Stimulated activated CD4-positive, alpha-beta T cell treated with anti-CD3 and anti-CD28 coated beads, Interleukin-4, amount 100 ng/mL, for 48 hours (primary cell): ENCODE measurements around the gene ACOX3.

Experiments
- DNase-seq, 2 donors: peaks; one replicate each; pipeline ENCODE4 v3.0.0-alpha.2; 2020; ENCODE audit warnings: low read depth in 2 of 2

Gene ACOX3

DNA sequence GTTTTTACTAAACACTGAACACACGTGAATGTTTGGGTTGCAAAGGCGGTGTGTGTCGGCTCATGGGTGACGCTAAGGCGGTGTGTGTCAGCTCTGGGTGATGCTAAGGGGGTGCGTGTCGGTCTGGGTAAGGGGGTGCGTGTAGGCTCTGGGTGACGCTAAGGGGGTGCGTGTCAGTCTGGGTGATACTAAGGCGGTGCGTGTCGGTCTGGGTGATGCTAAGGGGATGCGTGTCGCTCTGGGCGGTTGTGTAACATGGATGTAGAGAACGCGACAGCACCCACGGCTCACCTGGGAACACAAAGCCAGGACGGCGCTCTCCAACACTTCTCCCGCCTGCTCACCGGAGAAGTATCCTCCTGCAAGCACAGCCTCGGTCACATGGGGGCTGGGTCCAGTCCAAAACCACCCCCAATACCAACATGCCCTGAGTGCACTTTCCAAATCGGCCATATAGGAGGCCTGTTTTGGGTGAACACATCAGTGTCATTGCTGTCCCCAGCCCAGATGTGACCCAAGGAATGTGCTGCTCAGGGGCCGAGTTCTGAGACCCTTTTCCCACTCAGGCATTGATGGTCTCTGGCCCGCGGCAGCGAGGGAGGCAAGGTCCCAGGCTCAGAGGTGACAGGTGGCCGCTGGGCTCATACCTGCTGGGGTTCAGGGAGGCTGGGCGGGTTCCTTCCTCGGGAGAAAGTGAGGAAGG, 67.1 kb downstream of the ACOX3 start:
- DNase-seq = no peak

DNA sequence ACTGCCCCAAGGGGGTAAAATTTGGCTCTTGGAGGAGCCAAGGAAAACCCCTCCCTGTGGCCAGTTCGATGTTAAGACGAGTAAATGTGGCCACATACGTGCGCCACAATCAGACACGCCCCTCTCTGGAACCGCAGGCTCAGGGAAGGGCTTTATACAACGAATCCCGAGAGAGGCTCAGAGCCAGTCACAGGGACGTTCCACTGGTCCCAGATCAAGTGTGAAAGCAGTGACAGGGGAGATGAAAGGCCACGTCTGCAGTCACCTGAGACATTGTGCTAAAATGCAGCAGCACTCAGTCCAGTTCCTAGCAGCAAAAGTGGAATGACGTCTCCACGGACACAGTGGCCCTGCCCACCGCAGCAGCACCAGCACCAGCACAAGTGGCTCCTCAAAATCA, 68.0 kb downstream of the ACOX3 start:
- no peak for DNase-seq

DNA sequence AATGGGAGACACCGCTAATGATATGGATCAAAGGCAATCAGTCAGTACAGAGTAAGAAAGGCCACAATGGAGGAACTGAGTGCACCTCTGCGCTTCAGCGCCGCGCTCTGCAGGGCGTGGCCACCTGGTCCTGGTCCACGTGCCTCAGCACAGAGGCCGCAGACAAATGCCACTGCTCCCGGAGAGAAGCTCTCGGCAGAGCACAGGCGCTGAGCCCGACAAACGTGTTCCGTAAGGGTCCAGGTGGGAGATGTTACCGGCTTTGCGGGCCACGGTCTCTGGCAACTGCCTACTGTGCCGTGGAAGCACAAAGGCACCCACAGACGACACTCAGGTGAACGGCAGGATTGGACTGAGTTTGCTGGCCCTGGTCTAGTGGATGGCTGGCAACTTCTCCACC, 68.9 kb downstream of the ACOX3 start:
- DNase-seq = no peak

- DNase-seq = no peak
Measured at GRCh38 chr4:8370835-8371595, 69.5 kb downstream of the ACOX3 start.

- DNase-seq = no peak
Measured at GRCh38 chr4:8370106-8370787, 70.3 kb downstream of the ACOX3 start.

GRCh38 chr4:8369426-8370105, 71.0 kb downstream of the ACOX3 start:
- no peak for DNase-seq

- no peak for DNase-seq
Measured at GRCh38 chr4:8368998-8369397, 71.5 kb downstream of the ACOX3 start.

GRCh38 chr4:8368061-8368481, 72.5 kb downstream of the ACOX3 start:
- DNase-seq = no peak

DNA sequence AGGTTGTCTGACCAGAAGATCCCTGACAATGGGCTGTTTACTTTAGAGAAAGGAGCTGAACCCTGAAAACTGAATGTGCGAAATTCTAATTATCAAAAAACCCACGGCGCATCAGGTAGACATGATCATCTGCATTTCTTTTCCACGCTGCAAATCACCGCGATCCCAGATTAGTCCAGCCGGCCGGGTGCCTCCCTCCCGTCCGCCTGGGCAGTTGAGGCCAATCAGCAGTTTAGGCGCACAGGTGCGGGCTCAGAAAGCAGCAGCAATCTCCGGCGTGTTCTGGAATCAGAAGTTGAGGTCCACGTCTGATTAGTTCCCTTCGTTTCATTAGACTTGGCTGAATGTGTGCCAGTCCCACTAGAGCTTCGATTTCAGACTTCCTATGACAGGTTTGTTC, 73.9 kb downstream of the ACOX3 start:
- DNase-seq = no peak

DNA sequence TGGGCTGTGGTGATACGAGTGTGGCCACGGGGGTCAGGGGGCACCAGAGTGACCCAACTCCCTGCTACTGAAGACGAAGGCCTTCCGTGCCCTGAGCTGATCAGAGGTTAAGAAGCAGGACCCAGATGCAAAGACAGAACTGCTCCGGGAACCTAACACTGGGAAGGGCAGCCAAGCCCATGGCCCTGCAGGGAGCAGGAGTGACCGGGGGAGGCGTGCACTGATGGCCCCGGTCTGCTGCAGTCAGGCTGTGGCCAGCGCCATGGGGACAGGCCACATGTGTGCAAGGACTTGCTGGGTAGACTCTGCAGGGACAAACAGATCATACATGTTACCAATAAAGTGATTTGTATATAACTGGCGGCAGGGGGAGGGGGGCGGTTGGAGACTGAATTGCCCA, 74.6 kb downstream of the ACOX3 start:
- no peak for DNase-seq

GRCh38 chr4:8365353-8365752, 75.2 kb downstream of the ACOX3 start:
- DNase-seq = no peak

- DNase-seq = no peak
Measured at GRCh38 chr4:8364848-8365350, 75.6 kb downstream of the ACOX3 start.

- DNase-seq = no peak
Measured at GRCh38 chr4:8364141-8364540, 76.4 kb downstream of the ACOX3 start.

- no peak for DNase-seq
Measured at GRCh38 chr4:8362483-8362882, 78.0 kb downstream of the ACOX3 start.

DNA sequence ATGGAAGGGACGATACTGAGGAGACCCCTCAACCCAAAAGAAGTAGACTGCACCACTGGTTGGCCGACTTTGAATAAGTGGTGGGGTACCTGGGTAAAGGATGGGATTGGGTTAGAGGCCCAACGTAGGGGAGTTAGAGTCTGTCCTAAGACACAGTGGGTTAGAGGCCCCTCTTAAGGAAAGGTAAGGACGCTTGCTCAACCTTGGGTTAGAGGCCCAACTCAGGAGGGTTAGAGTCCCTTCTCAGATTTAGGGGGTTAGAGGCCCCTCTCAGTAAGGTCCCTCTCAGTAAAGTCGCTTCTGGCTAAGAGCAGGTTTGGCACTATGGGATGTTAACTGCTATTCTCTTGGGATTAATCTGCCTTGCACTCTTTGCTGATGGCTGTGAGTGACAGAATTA, 81.3 kb downstream of the ACOX3 start:
- DNase-seq = no peak

DNA sequence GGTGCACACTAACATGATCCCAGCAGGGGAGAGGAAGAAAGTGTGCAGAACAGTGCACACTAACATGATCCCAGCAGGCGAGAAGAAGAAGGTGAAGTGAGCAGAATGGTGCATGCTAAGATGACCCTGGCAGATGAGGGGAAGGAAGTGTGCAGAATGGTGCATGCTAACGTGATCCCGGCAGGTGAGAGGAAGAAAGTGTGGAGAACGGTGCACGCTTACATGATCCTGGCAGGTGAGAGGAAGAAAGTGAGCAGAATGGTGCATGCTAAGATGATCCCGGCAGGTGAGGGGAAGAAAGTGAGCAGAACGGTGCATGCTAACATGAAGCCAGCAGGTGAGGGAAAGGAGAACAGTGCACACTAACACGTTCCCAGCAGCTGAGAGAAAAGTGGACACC, 83.7 kb downstream of the ACOX3 start:
- no peak for DNase-seq

- no peak for DNase-seq
Measured at GRCh38 chr4:8355864-8356565, 84.5 kb downstream of the ACOX3 start.

GRCh38 chr4:8355306-8355705, 85.2 kb downstream of the ACOX3 start:
- DNase-seq = no peak

DNA sequence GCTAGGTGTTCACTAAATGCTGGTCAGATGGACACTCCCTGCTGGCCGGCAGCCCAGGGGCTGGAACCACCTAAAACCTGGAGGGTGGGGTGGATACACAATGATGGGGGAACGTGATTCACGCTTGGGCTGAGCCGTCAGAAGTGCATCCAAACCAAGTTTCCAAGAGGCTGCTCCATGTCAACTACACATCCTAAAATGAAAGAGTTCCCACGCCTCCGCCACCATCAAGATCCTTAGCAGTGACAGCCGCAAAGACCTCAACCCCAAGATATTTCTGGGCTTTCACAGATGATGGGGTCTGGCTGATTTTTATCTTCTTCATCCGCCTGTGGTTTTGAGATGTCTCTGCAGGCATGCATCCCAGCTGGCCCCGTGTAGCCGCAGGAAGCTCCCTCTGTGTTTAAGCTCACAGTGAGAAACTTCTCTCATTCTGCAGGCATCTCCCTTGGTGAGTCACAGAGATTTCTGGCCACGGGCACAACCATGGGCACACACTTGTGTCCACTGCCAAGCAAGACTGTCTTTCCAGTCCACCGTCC, 86.5 kb downstream of the ACOX3 start:
- no peak for DNase-seq

- no peak for DNase-seq
Measured at GRCh38 chr4:8353158-8353669, 87.3 kb downstream of the ACOX3 start.
